B cell (primary cell): ENCODE measurements around the gene POM121L2. TPM values are rescaled to one million over a fixed set of nuclear protein-coding genes. Genes with fewer than 3 reads are reported as not detected.

Source experiments
- ATAC-seq: fragments of 200-7000 bp; cut with Tn5 transposase; one replicate; pipeline ENCODE4 v1.10.0; 2021; ENCODE audit warnings: low read depth, mild to moderate bottlenecking, moderate number of reproducible peaks, moderate library complexity
- CTCF ChIA-PET: fragments of 350-600 bp; sonication (Branson Sonifier 250); formaldehyde crosslinking; loops from one replicate; lab custom pipeline; 2021; ENCODE audit warnings: antibody characterized with exemption, inconsistent platforms; lab: Charles Lee
- POLR2A ChIA-PET: fragments of 350-600 bp; sonication (Branson Sonifier 250); formaldehyde crosslinking; loops from one replicate; lab custom pipeline; 2021; ENCODE audit warnings: antibody characterized with exemption; lab: Charles Lee
- DNase-seq: peaks from one replicate; pipeline ENCODE4 v3.0.0; 2013
- H2AFZ ChIP-seq: 2 replicates; pipeline ENCODE4 v1.6.1; 2012; ENCODE audit warnings: mild to moderate bottlenecking, low read depth, low read length; ENCODE audit not compliant: insufficient read depth, poor library complexity, severe bottlenecking
- H3K27ac ChIP-seq, 2 donors: 1 replicate in 1 of 2; 2 replicates in 1 of 2; pipeline ENCODE4 v1.5.1; 2012 to 2013; ENCODE audit warnings: low read length in 2 of 2, mild to moderate bottlenecking in 2 of 2, moderate library complexity in 1 of 2
- H3K27me3 ChIP-seq, 4 experiments: fragments of 200-600 bp in 1 of 4; sonication (generic) in 1 of 4; replicated peaks in 1 of 4; 1 replicate in 2 of 4; 2 replicates in 2 of 4; pipeline versions ENCODE4 v1.6.1 to v1.7.0; 2013 to 2016; ENCODE audit warnings: low read length in 3 of 4, mild to moderate bottlenecking in 2 of 4, mixed read lengths in 1 of 4, moderate library complexity in 1 of 4; ENCODE audit not compliant: insufficient read depth in 4 of 4, control insufficient read depth in 3 of 4; ENCODE audit errors: control extremely low read depth in 1 of 4
- H3K36me3 ChIP-seq, 2 experiments: replicated peaks in 1 of 2; 1 replicate in 1 of 2; 2 replicates in 1 of 2; pipeline versions ENCODE4 v1.6.1 to v1.7.1; 2013; ENCODE audit warnings: low read length in 1 of 2; ENCODE audit not compliant: insufficient read depth in 2 of 2, control insufficient read depth in 1 of 2; ENCODE audit errors: control extremely low read depth in 1 of 2, extremely low read depth in 1 of 2
- H3K4me1 ChIP-seq, 2 donors: fragments of 200-600 bp in 1 of 2; sonication (generic) in 1 of 2; 1 replicate in 1 of 2; 2 replicates in 1 of 2; pipeline versions ENCODE4 v1.5.1 to v1.6.1; 2013 to 2017; ENCODE audit warnings: low read length in 2 of 2; ENCODE audit not compliant: control insufficient read depth in 2 of 2, insufficient read depth in 2 of 2
- H3K4me2 ChIP-seq: replicated peaks from 2 replicates; pipeline ENCODE3; 2012; ENCODE audit warnings: mild to moderate bottlenecking, low read depth, low read length; ENCODE audit not compliant: poor library complexity, severe bottlenecking
- H3K4me3 ChIP-seq, 5 experiments: fragments of 200-600 bp in 1 of 5; sonication (generic) in 1 of 5; 1 replicate in 3 of 5; 2 replicates in 2 of 5; pipeline versions ENCODE4 v1.5.1 to v1.7.0; 2011 to 2016; ENCODE audit warnings: low read length in 4 of 5, mild to moderate bottlenecking in 4 of 5, low read depth in 2 of 5, control low read depth in 1 of 5, moderate library complexity in 1 of 5; ENCODE audit not compliant: insufficient read depth in 1 of 5; ENCODE audit errors: control extremely low read depth in 1 of 5, extremely low read depth in 1 of 5
- H3K79me2 ChIP-seq: fragments of 200-600 bp; sonication (generic); one replicate; pipeline ENCODE4 v1.6.0; 2016; ENCODE audit warnings: low read length; ENCODE audit not compliant: control insufficient read depth, insufficient read depth
- H3K9ac ChIP-seq: fragments of 200-600 bp; sonication (generic); 2 replicates; pipeline ENCODE4 v1.6.1; 2017; ENCODE audit warnings: mild to moderate bottlenecking, low read length, moderate library complexity
- H3K9me3 ChIP-seq, 3 donors: one replicate each; pipeline versions ENCODE4 v1.6.1 to v1.7.1; 2013; ENCODE audit warnings: low read length in 2 of 3; ENCODE audit not compliant: control insufficient read depth in 2 of 3, insufficient read depth in 1 of 3; ENCODE audit errors: control extremely low read depth in 1 of 3
- H4K20me1 ChIP-seq: 2 replicates; pipeline ENCODE4 v1.6.0; 2012; ENCODE audit warnings: mild to moderate bottlenecking, low read length; ENCODE audit not compliant: insufficient read depth, control insufficient read depth, poor library complexity, severe bottlenecking
- H3K27ac Mint-ChIP-seq: one replicate; pipeline ENCODE4 v1.8.0; 2021; ENCODE audit warnings: mixed read lengths
- H3K27me3 Mint-ChIP-seq: one replicate; pipeline ENCODE4 v1.8.0; 2021; ENCODE audit warnings: mixed read lengths
- H3K4me1 Mint-ChIP-seq: one replicate; pipeline ENCODE4 v1.8.0; 2021; ENCODE audit warnings: mixed read lengths
- H3K4me3 Mint-ChIP-seq: one replicate; pipeline ENCODE4 v1.8.0; 2021; ENCODE audit warnings: mixed read lengths
- H3K9me3 Mint-ChIP-seq: one replicate; pipeline ENCODE4 v1.8.0; 2022; ENCODE audit warnings: mixed read lengths; ENCODE audit not compliant: insufficient read depth
- EZH2 ChIP-seq: IDR thresholded peaks from 2 replicates; pipeline ENCODE4 v1.6.1; 2012; ENCODE audit warnings: borderline replicate concordance, low read depth, mild to moderate bottlenecking, moderate library complexity, low read length; ENCODE audit not compliant: insufficient read depth, poor library complexity, severe bottlenecking
- WGBS: methylation state at CpG from one replicate; pipeline ENCODE4 v1.1.5; 2013; ENCODE audit warnings: missing lambda C conversion rate; ENCODE audit not compliant: insufficient coverage; 5-methylcytosine and 5-hydroxymethylcytosine counted together
- intact Hi-C: fragments of 100-400 bp; cut with micrococcal nuclease; formaldehyde crosslinking; loops from one replicate; pipeline ENCODE4 v1.10.0; 2022
- polyA plus RNA-seq: library from polyadenylated mRNA; depleted of rRNA; stranded (reverse); fragments of >200 nt; gene quantifications from 2 replicates; pipeline ENCODE4 v1.2.3, GENCODE V29; 2012
- total RNA-seq, 2 donors: library from RNA; stranded (reverse); fragments of 120-200 nt in 1 of 2; gene quantifications; 1 replicate in 1 of 2; 2 replicates in 1 of 2; pipeline versions ENCODE4 v1.2.3 to v1.2.4, GENCODE V29; 2013 to 2022
- TF ChIP-seq, protein P1 (sequence below): fragments of 200-600 bp; IDR thresholded peaks from one replicate; pipeline ENCODE4 v1.8.0; 2022; ENCODE audit warnings: antibody characterized with exemption, mild to moderate bottlenecking

The POM121L2 gene
- total and polyA plus RNA-seq, 2 donors (not counting 1 experiment from before 2014, with no cell fraction given): not detected

DNA sequence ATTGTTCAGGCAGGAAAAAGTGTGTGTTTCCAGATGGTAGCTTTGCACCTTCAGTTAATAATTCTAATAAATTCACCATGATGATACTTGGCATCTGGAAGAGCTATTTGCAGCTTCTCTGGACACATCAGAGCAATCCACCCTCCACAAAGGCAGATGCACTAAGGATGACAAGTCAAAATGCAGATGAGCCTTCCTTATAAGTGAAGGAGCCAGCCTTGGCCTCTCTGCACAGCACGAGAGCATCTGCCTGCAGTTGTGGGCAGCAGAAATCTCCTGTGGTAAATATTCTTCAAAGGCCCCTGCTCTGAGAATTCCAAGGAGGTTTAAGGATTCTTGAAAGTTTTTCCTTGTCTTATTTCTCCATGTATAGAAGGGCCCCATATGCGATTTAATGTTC lies 6.9 kb upstream of the POM121L2 start:
- Mint-ChIP-seq H3K27ac (no peak overlapping the region), H3K4me3 (no peak overlapping the region), H3K4me1 (no peaks in the 10 kb centered on the region), H3K27me3 (peaks cover 42% of the 10 kb centered on the region), H3K9me3 (no peaks in the 10 kb centered on the region)
- H3K4me3 ChIP-seq: no peak overlapping the region
- no peaks in the 10 kb centered on the region for H3K79me2 ChIP-seq
- H3K27ac ChIP-seq: no peak overlapping the region
- intact Hi-C loops: no loop called here
- ChIA-PET POLR2A (no interaction called here), CTCF (no interaction called here)
- H3K9ac ChIP-seq: no peak overlapping the region
- WGBS: 50% methylated on average over 1 of the region's 2 CpGs
- TF ChIP-seq EZH2: no peak
- TF ChIP-seq, protein P1, sequence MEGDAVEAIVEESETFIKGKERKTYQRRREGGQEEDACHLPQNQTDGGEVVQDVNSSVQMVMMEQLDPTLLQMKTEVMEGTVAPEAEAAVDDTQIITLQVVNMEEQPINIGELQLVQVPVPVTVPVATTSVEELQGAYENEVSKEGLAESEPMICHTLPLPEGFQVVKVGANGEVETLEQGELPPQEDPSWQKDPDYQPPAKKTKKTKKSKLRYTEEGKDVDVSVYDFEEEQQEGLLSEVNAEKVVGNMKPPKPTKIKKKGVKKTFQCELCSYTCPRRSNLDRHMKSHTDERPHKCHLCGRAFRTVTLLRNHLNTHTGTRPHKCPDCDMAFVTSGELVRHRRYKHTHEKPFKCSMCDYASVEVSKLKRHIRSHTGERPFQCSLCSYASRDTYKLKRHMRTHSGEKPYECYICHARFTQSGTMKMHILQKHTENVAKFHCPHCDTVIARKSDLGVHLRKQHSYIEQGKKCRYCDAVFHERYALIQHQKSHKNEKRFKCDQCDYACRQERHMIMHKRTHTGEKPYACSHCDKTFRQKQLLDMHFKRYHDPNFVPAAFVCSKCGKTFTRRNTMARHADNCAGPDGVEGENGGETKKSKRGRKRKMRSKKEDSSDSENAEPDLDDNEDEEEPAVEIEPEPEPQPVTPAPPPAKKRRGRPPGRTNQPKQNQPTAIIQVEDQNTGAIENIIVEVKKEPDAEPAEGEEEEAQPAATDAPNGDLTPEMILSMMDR: no peak
- H2AFZ ChIP-seq: no peak overlapping the region
- no peaks in the 10 kb centered on the region for H3K36me3 ChIP-seq
- no peak overlapping the region for H3K4me2 ChIP-seq
- peaks cover 0 to 14% (median 6%) of the 10 kb centered on the region in 4 experiments for H3K27me3 ChIP-seq
- H4K20me1 ChIP-seq: no peaks in the 10 kb centered on the region
- ATAC-seq (no peak), DNase-seq (no peak)
- H3K4me1 ChIP-seq: no peaks in the 10 kb centered on the region
- H3K9me3 ChIP-seq: no peaks in the 10 kb centered on the region

DNA sequence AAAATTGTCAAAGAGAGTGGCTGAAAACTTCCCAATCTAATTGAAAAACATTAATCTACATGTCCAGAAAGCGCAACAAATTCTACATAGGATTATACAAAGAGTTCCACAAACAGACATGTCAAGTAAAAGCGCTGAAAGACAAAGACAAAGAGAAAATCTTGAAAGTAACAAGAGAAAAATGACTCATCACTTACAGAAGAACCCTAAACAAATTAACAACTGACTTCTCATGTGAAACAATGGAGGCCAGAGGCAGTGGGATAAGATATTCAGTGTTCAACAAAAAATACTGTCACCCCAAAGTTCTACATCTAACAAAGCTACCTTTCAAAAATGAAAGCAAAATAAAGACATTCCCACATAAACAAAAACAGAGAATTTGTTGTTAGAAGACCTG lies 2.0 kb upstream of the POM121L2 start:
- Mint-ChIP-seq H3K27ac (no peak overlapping the region), H3K4me1 (peaks cover 13% of the 10 kb centered on the region), H3K9me3 (no peaks in the 10 kb centered on the region), H3K27me3 (peaks cover 63% of the 10 kb centered on the region), H3K4me3 (no peak overlapping the region)
- intact Hi-C loops: loop anchor here (5.0 kb wide), 1 partner anchor 578 kb away; a partner anchor contains a TSS
- Histone ChIP-seq H3K4me2 (no peak overlapping the region), H3K27ac (no peak overlapping the region), H4K20me1 (no peaks in the 10 kb centered on the region), H3K4me1 (peaks cover 12 to 13% of the 10 kb centered on the region in 2 donors), H3K9me3 (peaks cover 0 to 9% (median 0%) of the 10 kb centered on the region in 3 donors), H3K79me2 (no peaks in the 10 kb centered on the region), H3K9ac (no peak overlapping the region), H2AFZ (no peak overlapping the region), H3K4me3 (no peak overlapping the region), H3K27me3 (peaks cover 0 to 45% (median 36%) of the 10 kb centered on the region in 4 experiments), H3K36me3 (no peaks in the 10 kb centered on the region)
- DNase-seq: no peak
- no peak for ATAC-seq
- WGBS: no CpG with 5 or more reads among the region's 2 CpGs
- TF ChIP-seq, protein P1: no peak
- no peak for TF ChIP-seq EZH2
- CTCF ChIA-PET: interaction anchor here (1.3 to 2.2 kb wide), 5 partner anchors 9 to 581 kb away, joined by 4 to 12 read pairs (median 11); no protein-coding TSS in a partner anchor
- POLR2A ChIA-PET: no interaction called here
